ENCODE measurements around the gene SCAMP1. TPM values are rescaled to one million over a fixed set of nuclear protein-coding genes. Genes with fewer than 3 reads are reported as not detected.

SCAMP1 gene
- total RNA-seq, 1 donor from 2014 or later, result 15.0 TPM

- peak overlapping the region in 1 of 2 donors; percentile 9 for H3K27ac ChIP-seq
- DNase-seq (ENCODE audit: low spot score in 2 of 2), result no peak
- H3K9me3 ChIP-seq, result no peaks in the 10 kb centered on the region
- H3K27me3 ChIP-seq, result no peaks in the 10 kb centered on the region
- H3K4me1 ChIP-seq, result peaks cover 0 to 11% of the 10 kb centered on the region in 2 donors
- TF ChIP-seq CTCF (IDR thresholded peaks at IDR 0.05), result no peak
- H3K4me3 ChIP-seq, result no peak overlapping the region
- intact Hi-C loops (cut with DNase I), result no loop called here
- peaks cover 8 to 26% of the 10 kb centered on the region in 2 donors for H3K36me3 ChIP-seq
Observed at GRCh38 chr5:78486218-78486617, 125.8 kb downstream of the SCAMP1 start.

GRCh38 chr5:78487846-78488245 is 127.4 kb downstream of the SCAMP1 start:
- no peaks in the 10 kb centered on the region for H3K27me3 ChIP-seq
- intact Hi-C loops (cut with DNase I), result no loop called here
- no peak overlapping the region for H3K27ac ChIP-seq
- no peaks in the 10 kb centered on the region for H3K9me3 ChIP-seq
- no peak overlapping the region for H3K4me3 ChIP-seq
- no peak for TF ChIP-seq CTCF (IDR thresholded peaks at IDR 0.05)
- peaks cover 0 to 11% of the 10 kb centered on the region in 2 donors for H3K4me1 ChIP-seq
- H3K36me3 ChIP-seq, result peaks cover 5 to 24% of the 10 kb centered on the region in 2 donors
- DNase-seq (ENCODE audit: low spot score in 2 of 2), result no peak

- Histone ChIP-seq H3K9me3 (no peaks in the 10 kb centered on the region), H3K4me3 (no peak overlapping the region), H3K27ac (no peak overlapping the region), H3K36me3 (peaks cover 5 to 23% of the 10 kb centered on the region in 2 donors), H3K27me3 (no peaks in the 10 kb centered on the region), H3K4me1 (peaks cover 0 to 7% of the 10 kb centered on the region in 2 donors)
- intact Hi-C loops (cut with DNase I), result no loop called here
- DNase-seq (ENCODE audit: low spot score in 2 of 2), result no peak
- TF ChIP-seq CTCF (IDR thresholded peaks at IDR 0.05), result no peak
Observed at GRCh38 chr5:78490709-78491485, 130.5 kb downstream of the SCAMP1 start.

GRCh38 chr5:78492224-78492623 is 131.8 kb downstream of the SCAMP1 start:
- Histone ChIP-seq H3K9me3 (no peaks in the 10 kb centered on the region), H3K4me1 (peaks cover 0 to 9% of the 10 kb centered on the region in 2 donors), H3K27ac (no peak overlapping the region), H3K4me3 (no peak overlapping the region), H3K27me3 (no peaks in the 10 kb centered on the region), H3K36me3 (peaks cover 5 to 23% of the 10 kb centered on the region in 2 donors)
- TF ChIP-seq CTCF (IDR thresholded peaks at IDR 0.05), result no peak
- intact Hi-C loops (cut with DNase I), result no loop called here
- DNase-seq (ENCODE audit: low spot score in 2 of 2), result no peak

GRCh38 chr5:78492650-78493049 is 132.2 kb downstream of the SCAMP1 start:
- Histone ChIP-seq H3K27me3 (no peaks in the 10 kb centered on the region), H3K4me1 (peaks cover 2 to 11% of the 10 kb centered on the region in 2 donors), H3K4me3 (no peak overlapping the region), H3K27ac (no peak overlapping the region), H3K9me3 (no peaks in the 10 kb centered on the region), H3K36me3 (peaks cover 5 to 23% of the 10 kb centered on the region in 2 donors)
- no peak for TF ChIP-seq CTCF (IDR thresholded peaks at IDR 0.05)
- intact Hi-C loops (cut with DNase I), result no loop called here
- DNase-seq (ENCODE audit: low spot score in 2 of 2), result no peak

All from ascending aorta (tissue), 2 donors.